ENCODE measurements around the gene TMEM200A. TPM values are rescaled to one million over a fixed set of nuclear protein-coding genes. Genes with fewer than 3 reads are reported as not detected.
A peak's percentile ranks its signal among the peaks of the same experiment; 100 is the strongest.

Gene TMEM200A
- total and polyA plus RNA-seq, 2 experiments from 2014 or later = 0.12 TPM; not detected in 1

DNA sequence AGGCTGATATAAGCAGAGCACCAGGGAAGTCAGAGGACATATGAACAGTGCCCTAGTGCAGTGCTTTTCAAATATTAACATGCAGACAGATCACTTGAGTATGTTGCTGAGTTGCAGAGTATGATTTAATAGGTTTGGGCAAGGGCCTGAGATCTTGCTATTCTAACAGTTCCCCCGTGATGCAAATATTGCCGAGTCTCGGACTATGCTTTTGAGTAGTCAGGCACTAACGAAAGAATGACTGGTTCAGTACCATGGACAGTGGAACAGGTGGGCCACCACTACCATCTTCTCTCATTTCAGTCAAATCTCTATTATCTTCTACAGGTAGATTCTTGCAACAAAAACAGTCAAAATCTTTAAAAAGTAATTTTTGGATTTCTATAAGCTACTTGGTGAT is 3.7 kb upstream of the TMEM200A start:
- TF ChIP-seq, protein P1, sequence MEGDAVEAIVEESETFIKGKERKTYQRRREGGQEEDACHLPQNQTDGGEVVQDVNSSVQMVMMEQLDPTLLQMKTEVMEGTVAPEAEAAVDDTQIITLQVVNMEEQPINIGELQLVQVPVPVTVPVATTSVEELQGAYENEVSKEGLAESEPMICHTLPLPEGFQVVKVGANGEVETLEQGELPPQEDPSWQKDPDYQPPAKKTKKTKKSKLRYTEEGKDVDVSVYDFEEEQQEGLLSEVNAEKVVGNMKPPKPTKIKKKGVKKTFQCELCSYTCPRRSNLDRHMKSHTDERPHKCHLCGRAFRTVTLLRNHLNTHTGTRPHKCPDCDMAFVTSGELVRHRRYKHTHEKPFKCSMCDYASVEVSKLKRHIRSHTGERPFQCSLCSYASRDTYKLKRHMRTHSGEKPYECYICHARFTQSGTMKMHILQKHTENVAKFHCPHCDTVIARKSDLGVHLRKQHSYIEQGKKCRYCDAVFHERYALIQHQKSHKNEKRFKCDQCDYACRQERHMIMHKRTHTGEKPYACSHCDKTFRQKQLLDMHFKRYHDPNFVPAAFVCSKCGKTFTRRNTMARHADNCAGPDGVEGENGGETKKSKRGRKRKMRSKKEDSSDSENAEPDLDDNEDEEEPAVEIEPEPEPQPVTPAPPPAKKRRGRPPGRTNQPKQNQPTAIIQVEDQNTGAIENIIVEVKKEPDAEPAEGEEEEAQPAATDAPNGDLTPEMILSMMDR (IDR thresholded peaks at IDR 0.05; ENCODE audit: low read depth, low read length) = no peak
- H3K36me3 ChIP-seq = no peaks in the 10 kb centered on the region
- no peaks in the 10 kb centered on the region for H3K4me1 ChIP-seq (ENCODE audit: low read depth)
- peaks cover 37% of the 10 kb centered on the region for H3K27me3 ChIP-seq
- no peaks in the 10 kb centered on the region for H3K9me3 ChIP-seq (ENCODE audit: low read depth)
- peak in 1 of 2 donors; percentile 63 for DNase-seq (ENCODE audit: low read depth in 1 of 2, low spot score in 1 of 2)
- no peak overlapping the region for H3K4me3 ChIP-seq
- no peak overlapping the region for H3K27ac ChIP-seq

DNA sequence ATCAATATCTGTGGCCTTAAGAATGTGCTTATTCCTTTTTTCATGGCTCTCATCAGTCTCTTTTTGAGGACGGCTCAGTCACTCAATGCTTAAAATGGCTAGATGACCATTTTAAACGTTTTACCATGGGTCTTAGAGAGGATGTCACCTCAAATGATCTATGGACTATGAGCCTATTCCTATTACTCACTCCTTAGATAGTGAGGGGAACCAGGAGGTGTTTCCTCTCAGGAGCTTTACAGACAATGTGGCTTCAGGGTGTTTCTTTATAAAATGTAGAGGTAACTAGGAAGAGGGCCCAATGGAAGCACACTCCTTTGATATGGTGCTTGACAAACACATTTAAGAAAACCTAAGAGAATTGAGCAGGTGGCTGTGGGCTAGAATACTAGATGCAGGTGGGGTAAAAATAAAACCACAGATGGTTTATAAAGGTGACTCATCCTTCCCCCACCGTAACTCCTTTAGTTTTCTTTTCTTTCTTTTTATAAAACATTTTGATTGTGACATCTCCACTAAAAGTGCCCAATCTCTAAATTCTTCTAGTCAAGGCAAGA is 1.5 kb upstream of the TMEM200A start:
- no peak overlapping the region for H3K4me3 ChIP-seq
- no peak overlapping the region for H3K27ac ChIP-seq
- no peaks in the 10 kb centered on the region for H3K4me1 ChIP-seq (ENCODE audit: low read depth)
- no peaks in the 10 kb centered on the region for H3K9me3 ChIP-seq (ENCODE audit: low read depth)
- TF ChIP-seq, protein P1 (IDR thresholded peaks at IDR 0.05; ENCODE audit: low read depth, low read length) = no peak
- H3K36me3 ChIP-seq = no peaks in the 10 kb centered on the region
- no peak for DNase-seq (ENCODE audit: low read depth in 1 of 2, low spot score in 1 of 2)
- peaks cover 58% of the 10 kb centered on the region for H3K27me3 ChIP-seq

DNA sequence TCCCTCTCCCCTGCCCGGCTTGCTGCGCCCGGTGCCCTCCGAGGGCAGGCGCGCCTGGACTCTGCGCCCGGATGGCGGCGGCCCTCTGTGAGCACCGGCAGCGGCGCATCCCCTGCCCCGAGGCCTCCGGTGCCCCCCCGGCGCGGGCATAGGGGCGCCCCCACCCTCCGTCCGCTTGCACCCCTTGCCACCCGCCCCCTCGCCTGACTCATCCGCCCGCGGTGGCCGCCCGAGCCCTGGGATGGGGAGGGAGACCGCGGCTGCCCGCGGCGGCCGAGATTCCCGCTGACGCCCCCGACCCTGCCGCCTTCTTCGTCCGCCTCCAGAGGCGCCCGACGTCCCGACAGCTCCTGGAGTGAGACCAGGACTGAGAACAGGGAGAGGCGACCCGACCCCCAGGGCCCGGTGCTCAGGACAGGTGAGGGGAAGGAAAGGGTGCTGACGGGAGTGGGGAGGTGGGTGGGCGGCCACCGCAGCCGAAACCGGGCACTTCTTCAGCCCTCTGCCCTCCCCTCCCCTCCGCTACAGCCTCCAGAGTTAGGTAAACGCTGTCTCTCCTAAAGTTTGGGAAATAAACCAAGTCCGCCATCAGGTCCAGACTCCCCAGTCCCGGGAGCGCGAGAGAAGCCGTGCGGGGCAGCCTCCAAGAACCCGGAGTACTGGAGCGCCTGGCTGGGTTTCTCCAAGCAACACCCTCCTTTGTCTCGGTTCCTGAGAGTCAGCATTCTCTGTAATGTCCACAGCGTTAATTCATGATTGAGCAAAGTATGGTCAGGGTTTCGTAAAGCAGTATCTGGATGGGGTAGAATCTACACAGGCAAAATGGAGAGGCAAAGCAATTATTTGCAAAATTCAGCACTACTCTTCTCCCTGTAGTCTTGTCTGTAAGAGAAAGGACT is 539 bp downstream of the TMEM200A start:
- Histone ChIP-seq H3K4me1 (ENCODE audit: low read depth) (no peaks in the 10 kb centered on the region), H3K27ac (no peak overlapping the region), H3K9me3 (ENCODE audit: low read depth) (no peaks in the 10 kb centered on the region), H3K27me3 (peaks cover 73% of the 10 kb centered on the region), H3K4me3 (peak overlapping the region; percentile 40), H3K36me3 (no peaks in the 10 kb centered on the region)
- TF ChIP-seq, protein P1 (IDR thresholded peaks at IDR 0.05; ENCODE audit: low read depth, low read length) = peak; percentile 4
- peak; percentile 54 to 75 for DNase-seq (ENCODE audit: low read depth in 1 of 2, low spot score in 1 of 2)

DNA sequence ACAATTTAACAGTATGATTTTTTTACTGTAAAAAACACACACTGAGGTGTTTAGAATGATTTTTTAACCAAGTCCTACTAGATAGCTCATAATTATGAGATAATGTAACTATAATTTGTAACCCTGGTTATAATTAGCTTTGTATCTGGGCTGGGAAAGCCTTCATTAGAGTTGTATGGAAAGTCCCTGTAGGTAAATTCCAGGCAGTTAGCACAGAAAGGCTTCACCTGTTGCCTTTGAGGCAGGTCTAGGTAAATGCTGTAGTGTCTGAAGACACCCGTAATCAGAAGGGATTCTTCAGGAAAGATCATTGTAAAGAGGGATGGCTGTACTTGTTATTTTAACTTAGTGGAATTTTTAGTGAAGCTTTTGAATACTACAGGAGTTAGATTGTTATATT is 1.9 kb downstream of the TMEM200A start:
- H3K36me3 ChIP-seq = no peaks in the 10 kb centered on the region
- no peaks in the 10 kb centered on the region for H3K9me3 ChIP-seq (ENCODE audit: low read depth)
- H3K4me1 ChIP-seq (ENCODE audit: low read depth) = no peaks in the 10 kb centered on the region
- H3K4me3 ChIP-seq = no peak overlapping the region
- H3K27me3 ChIP-seq = peaks cover 73% of the 10 kb centered on the region
- DNase-seq (ENCODE audit: low read depth in 1 of 2, low spot score in 1 of 2) = no peak
- TF ChIP-seq, protein P1 (IDR thresholded peaks at IDR 0.05; ENCODE audit: low read depth, low read length) = no peak
- H3K27ac ChIP-seq = no peak overlapping the region

DNA sequence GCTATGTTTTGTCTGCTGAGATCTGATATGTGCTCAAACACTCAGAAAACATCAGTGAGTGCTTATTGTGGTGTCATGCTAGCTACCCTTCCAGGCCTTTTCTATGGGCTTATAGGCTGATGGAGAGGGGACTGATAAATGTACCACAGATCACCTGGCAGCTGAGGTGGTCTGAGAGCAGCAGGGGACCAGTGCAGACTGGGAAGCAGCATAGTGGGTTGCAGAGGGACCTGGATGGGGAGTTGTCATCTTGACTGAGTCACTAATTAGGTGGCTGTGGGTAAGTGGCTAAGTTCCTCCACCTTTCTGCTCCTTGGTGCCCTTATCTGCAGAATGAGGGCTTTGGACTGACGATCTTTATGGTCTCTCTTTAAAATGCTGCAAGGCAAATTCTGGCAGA is 2.8 kb downstream of the TMEM200A start:
- Histone ChIP-seq H3K4me3 (no peak overlapping the region), H3K27me3 (peaks cover 69% of the 10 kb centered on the region), H3K27ac (no peak overlapping the region), H3K36me3 (no peaks in the 10 kb centered on the region), H3K9me3 (ENCODE audit: low read depth) (no peaks in the 10 kb centered on the region), H3K4me1 (ENCODE audit: low read depth) (no peaks in the 10 kb centered on the region)
- no peak for DNase-seq (ENCODE audit: low read depth in 1 of 2, low spot score in 1 of 2)
- TF ChIP-seq, protein P1 (IDR thresholded peaks at IDR 0.05; ENCODE audit: low read depth, low read length) = no peak

Data from cardiac muscle cell (in vitro differentiated cells and primary cell).